GM12873 (cell line): ENCODE data around the gene AIG1.

Source experiments
- CTCF ChIP-seq: IDR thresholded peaks from 2 replicates; pipeline ENCODE4 v1.5.1; 2012; ENCODE audit warnings: low read depth, mild to moderate bottlenecking, moderate library complexity, low read length, control low read depth; ENCODE audit not compliant: insufficient read depth; ENCODE audit errors: missing control alignments

The AIG1 gene

DNA sequence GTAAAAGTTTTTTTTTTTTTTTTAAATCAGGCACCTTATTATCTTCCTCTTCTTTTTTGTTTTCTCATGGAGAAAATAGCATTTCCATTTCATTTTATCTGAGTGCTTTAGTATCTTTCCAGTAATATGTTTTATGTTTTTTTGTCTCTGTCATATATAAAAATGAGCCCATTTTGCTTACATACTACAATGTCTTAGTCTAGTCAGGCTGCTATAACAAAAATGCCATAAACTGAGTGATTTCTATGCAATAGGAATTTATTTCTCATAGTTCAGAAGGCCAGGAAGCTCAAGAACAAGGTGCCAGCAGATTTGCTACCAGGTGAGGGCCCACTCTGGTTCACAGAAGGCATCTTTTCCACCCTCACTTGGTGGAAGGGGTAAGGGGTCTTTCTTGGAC is 35.7 kb upstream of the AIG1 start:
- no peak for TF ChIP-seq CTCF

- TF ChIP-seq CTCF, result peak; percentile 75
These were observed 33.8 kb upstream of the AIG1 start for GRCh38 chr6:143026696-143027449.

DNA sequence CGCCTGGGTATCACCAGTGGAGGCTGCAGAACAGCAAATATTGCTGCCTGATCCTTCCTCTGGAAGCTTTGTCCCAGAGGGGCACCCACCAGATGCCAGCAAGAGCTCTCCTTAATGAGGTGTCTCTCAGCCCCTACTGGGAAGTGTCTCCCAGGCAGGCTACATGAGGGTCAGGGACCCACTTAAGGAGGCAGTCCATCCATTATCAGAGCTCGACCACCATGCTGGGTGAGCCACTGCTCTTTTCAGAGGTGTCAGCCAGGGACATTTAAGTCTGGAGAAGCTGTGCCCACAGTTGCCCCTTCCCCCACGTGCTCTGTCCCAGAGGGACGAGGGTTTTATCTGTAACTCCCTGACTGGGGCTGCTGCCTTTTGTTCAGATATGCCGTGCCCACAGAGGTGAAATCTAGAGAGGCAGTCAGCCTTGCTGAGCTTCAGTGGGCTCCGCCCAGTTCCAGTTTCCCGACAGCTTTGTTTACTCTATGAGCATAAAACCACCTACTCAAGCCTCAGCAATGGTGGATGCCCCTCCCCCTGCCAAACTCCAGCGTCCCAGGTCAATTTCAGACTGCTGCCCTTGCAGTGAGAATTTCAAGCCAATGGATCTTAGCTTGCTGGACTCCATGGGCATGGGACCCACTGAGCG is 25.9 kb upstream of the AIG1 start:
- TF ChIP-seq CTCF, result no peak

DNA sequence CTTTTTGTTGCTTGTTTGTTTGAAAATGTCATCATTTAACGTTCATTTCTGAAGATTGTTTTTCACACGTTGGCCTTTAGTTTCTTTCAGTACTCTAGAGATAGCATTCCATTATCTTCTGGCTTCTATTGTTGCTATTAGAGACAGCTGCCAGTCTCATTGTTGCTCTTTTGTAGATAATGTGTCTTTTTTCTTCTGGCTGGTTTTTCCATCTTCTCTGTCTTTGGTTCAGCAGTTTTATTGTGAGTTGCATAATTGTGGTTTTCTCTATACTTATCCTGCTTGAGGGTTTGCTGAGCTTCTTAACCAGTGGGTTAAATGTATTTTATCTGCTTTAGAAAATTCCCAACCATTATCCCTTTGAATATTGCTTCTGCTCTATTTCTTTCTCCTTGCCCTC is 23.2 kb upstream of the AIG1 start:
- no peak for TF ChIP-seq CTCF

DNA sequence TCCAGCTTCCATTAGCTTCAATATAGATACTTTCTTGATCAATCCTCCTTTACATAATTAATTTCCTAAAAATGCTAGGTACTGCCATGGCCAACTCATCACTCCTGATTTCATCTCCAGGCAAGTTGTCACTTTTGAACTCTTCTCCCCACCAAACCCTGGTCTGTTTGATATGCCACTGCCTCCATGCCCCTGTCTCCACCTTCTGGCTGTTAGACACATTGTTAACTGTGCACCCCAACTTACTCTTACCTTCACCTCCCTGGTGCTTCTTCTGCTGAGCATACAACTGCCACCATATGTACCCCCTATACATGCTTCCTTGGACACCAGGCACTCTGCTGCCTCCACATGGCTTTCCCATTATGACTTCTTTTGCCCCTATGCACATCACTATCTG is 21.9 kb upstream of the AIG1 start:
- TF ChIP-seq CTCF, result peak; percentile 35

DNA sequence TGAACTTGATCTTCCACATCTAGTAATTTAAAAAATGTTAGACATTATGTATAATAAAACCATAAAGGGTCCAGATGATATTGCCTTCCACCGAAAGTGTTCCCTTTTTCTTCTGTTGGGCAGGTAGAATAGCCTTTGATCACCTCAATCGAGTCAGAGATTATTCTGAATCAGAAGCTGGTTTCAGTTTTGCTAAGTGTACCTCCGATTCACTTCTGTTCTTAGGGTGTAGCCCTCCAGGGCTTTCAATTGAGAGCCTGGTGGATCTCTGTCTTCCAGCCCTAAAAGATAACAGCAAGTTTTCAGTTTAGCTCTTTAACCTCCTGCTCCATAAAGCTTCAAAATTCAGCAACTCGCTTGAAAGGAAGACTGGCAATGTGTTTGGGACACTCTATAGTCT is 21.1 kb upstream of the AIG1 start:
- no peak for TF ChIP-seq CTCF

DNA sequence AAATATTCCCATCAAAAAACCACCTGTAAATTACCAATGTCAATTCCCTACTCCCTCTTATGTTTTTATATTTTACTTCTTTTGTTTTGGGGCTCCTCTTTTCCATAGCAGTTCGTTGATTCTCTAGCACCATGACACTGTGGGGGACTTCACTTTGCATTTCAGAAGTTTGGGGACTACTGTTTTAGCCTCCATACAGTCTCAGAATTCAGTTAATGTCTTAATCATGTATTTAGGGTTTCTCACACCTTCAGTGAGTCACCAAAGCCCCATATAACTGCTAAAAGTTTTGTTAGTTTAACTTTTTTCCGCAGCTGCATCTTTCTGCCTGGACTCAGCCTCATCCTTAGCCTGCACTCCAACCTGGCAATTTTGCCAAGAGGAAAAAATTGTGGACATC is 20.7 kb upstream of the AIG1 start:
- TF ChIP-seq CTCF, result no peak
